Kidney (tissue), 14 donors: ENCODE measurements around the gene PSMD3. TPM values are rescaled to one million over a fixed set of nuclear protein-coding genes. Genes with fewer than 3 reads are reported as not detected.

Experiments used
- DNase-seq, 5 donors: peaks; one replicate each; pipeline ENCODE4 v3.0.0-alpha.2; 2013 to 2020
- FAIRE-seq: peaks from 2 replicates; lab custom pipeline; 2012; peaks lifted over from hg19 to GRCh38; lab: Jason Lieb, UNC
- H3K27ac ChIP-seq, 2 donors: one replicate each; pipeline ENCODE4 v1.7.0; 2013; ENCODE audit warnings: low read depth in 2 of 2, low read length in 2 of 2, inconsistent platforms in 1 of 2
- H3K27me3 ChIP-seq: one replicate; pipeline ENCODE4 v1.7.1; 2013; ENCODE audit warnings: low read length, inconsistent platforms; ENCODE audit not compliant: control insufficient read depth, insufficient read depth
- H3K36me3 ChIP-seq, 3 donors: one replicate each; pipeline versions ENCODE4 v1.7.0 to v1.7.1; 2013; ENCODE audit warnings: low read length in 3 of 3, control low read depth in 1 of 3, inconsistent platforms in 1 of 3; ENCODE audit not compliant: insufficient read depth in 3 of 3, control insufficient read depth in 2 of 3
- H3K4me1 ChIP-seq, 3 donors: one replicate each; pipeline versions ENCODE4 v1.7.0 to v1.7.1; 2013; ENCODE audit warnings: low read length in 3 of 3, inconsistent platforms in 1 of 3, low read depth in 1 of 3; ENCODE audit not compliant: control insufficient read depth in 2 of 3, insufficient read depth in 2 of 3
- H3K4me3 ChIP-seq, 3 donors: one replicate each; pipeline versions ENCODE4 v1.7.0 to v1.8.1; 2013; ENCODE audit warnings: low read length in 3 of 3, control low read depth in 1 of 3, inconsistent platforms in 1 of 3
- H3K9ac ChIP-seq, 3 donors: one replicate each; pipeline versions ENCODE4 v1.7.0 to v1.7.1; 2013; ENCODE audit warnings: low read length in 3 of 3, control low read depth in 1 of 3, inconsistent platforms in 1 of 3
- H3K9me3 ChIP-seq, 3 donors: one replicate each; pipeline versions ENCODE4 v1.7.0 to v1.7.1; 2013; ENCODE audit warnings: low read length in 3 of 3, control low read depth in 1 of 3, inconsistent platforms in 1 of 3; ENCODE audit not compliant: control insufficient read depth in 2 of 3, insufficient read depth in 1 of 3
- CTCF ChIP-seq: IDR thresholded peaks from 3 replicates; pipeline ENCODE4 v1.5.1; 2012; ENCODE audit warnings: mild to moderate bottlenecking, moderate library complexity, borderline replicate concordance; ENCODE audit not compliant: insufficient read depth; ENCODE audit errors: extremely low read depth
- intact Hi-C: fragments of 100-400 bp; cut with DNase I; formaldehyde crosslinking; loops from one replicate; pipeline ENCODE4 v1.11.1; 2022
- polyA plus RNA-seq: library from polyadenylated mRNA; stranded (reverse); fragments of 350-450 nt; fragmentation: Illumina TruSeq; extraction: RNeasy Lipid Tissue Mini Kit (QIAGEN cat#74804); gene quantifications from one replicate; pipeline ENCODE4 v1.2.3, GENCODE V29; 2014; ENCODE audit warnings: low read depth, low replicate concordance; ENCODE audit not compliant: insufficient read depth
- total RNA-seq: library from RNA; stranded (reverse); fragmentation: NEBNext Ultra II Directional; extraction: Animal tissue kit (Norgen Biotek cat#: 25700); gene quantifications from one replicate; pipeline ENCODE4 v1.2.1, GENCODE V29; 2021
- donor health status: control.
- donor health status: control.
- donor health status: control.
- donor health status: control.
- donor health status: control.
- donor health status: DM: yes; HTN: yes; CAD: no.
- donor health status: Normal renal cell carcinoma (clear cell type).

PSMD3 gene
- total and polyA plus RNA-seq, 2 donors from 2014 or later: 63.6 to 66.4 TPM

GRCh38 chr17:39960524-39961041 is 20.0 kb upstream of the PSMD3 start:
- H3K27me3 ChIP-seq: no peaks in the 10 kb centered on the region
- H3K4me1 ChIP-seq: no peaks in the 10 kb centered on the region
- intact Hi-C loops: no loop called here
- no peaks in the 10 kb centered on the region for H3K9me3 ChIP-seq
- no peak for TF ChIP-seq CTCF
- no peak overlapping the region for H3K9ac ChIP-seq
- FAIRE-seq (no peak), DNase-seq (no peak)
- no peaks in the 10 kb centered on the region for H3K36me3 ChIP-seq
- no peak overlapping the region for H3K4me3 ChIP-seq
- no peak overlapping the region for H3K27ac ChIP-seq

- Histone ChIP-seq H3K36me3 (no peaks in the 10 kb centered on the region), H3K4me3 (no peak within 1 kb of the TSS), H3K27me3 (no peaks in the 10 kb centered on the region), H3K9me3 (no peaks in the 10 kb centered on the region), H3K27ac (no peak within 1 kb of the TSS), H3K9ac (no peak within 1 kb of the TSS), H3K4me1 (no peaks in the 10 kb centered on the region)
- FAIRE-seq (no peak), DNase-seq (no peak)
- intact Hi-C loops: no loop called here
- TF ChIP-seq CTCF: no peak
Observed at GRCh38 chr17:39962642-39963220, 17.9 kb upstream of the PSMD3 start, which contains the start of gene GSDMA. Gene GSDMA, plus strand, starts transcription at chr17:39963004. Its CDS starts 2,684 bp downstream, at chr17:39965688.

GRCh38 chr17:39963829-39964228 is 16.8 kb upstream of the PSMD3 start:
- Histone ChIP-seq H3K27ac (no peak overlapping the region), H3K9ac (no peak overlapping the region), H3K9me3 (no peaks in the 10 kb centered on the region), H3K4me3 (no peak overlapping the region), H3K27me3 (no peaks in the 10 kb centered on the region), H3K4me1 (no peaks in the 10 kb centered on the region), H3K36me3 (no peaks in the 10 kb centered on the region)
- intact Hi-C loops: no loop called here
- TF ChIP-seq CTCF: no peak
- FAIRE-seq (no peak), DNase-seq (no peak)
